GM12875 (cell line): Measurements from ENCODE around the gene LNPEP.
A peak's percentile ranks its signal among the peaks of the same experiment; 100 is the strongest.
"Not testable (repeated sequence)": the region's sequence is repeated elsewhere in the genome, so short reads cannot be mapped to it uniquely, and the experiment has no call there.

Experiments
- H3K4me3 ChIP-seq: one replicate; pipeline ENCODE4 v1.5.1; 2011; ENCODE audit warnings: low read depth, low read length, control low read depth
- CTCF ChIP-seq: IDR thresholded peaks from 2 replicates; pipeline ENCODE4 v1.5.1; 2011; ENCODE audit warnings: low read depth, mild to moderate bottlenecking, control low read depth, inconsistent platforms, low read length, moderate library complexity, borderline replicate concordance; ENCODE audit not compliant: insufficient read depth

The LNPEP gene

GRCh38 chr5:96928931-96929708, 6.8 kb upstream of the LNPEP start:
- H3K4me3 ChIP-seq = no peak overlapping the region
- TF ChIP-seq CTCF = no peak

- no peak for TF ChIP-seq CTCF
- no peak overlapping the region for H3K4me3 ChIP-seq
These were observed 5.8 kb upstream of the LNPEP start for GRCh38 chr5:96930058-96930457.

- no peak overlapping the region for H3K4me3 ChIP-seq
- no peak for TF ChIP-seq CTCF
These were observed 5.3 kb upstream of the LNPEP start for GRCh38 chr5:96930589-96930988.

- not testable (repeated sequence) for H3K4me3 ChIP-seq
These were observed 4.8 kb upstream of the LNPEP start for GRCh38 chr5:96931037-96931436.

GRCh38 chr5:96931605-96932004, 4.3 kb upstream of the LNPEP start:
- peak overlapping the region; percentile 37 for H3K4me3 ChIP-seq
- no peak for TF ChIP-seq CTCF

- no peak for TF ChIP-seq CTCF
- H3K4me3 ChIP-seq = peak overlapping the region; percentile 37
These were observed 3.9 kb upstream of the LNPEP start for GRCh38 chr5:96932026-96932425.

- H3K4me3 ChIP-seq = peak overlapping the region; percentile 85
- no peak for TF ChIP-seq CTCF
These were observed 1.8 kb upstream of the LNPEP start for GRCh38 chr5:96933764-96934707.
